Neural cell (in vitro differentiated cells): Measurements from ENCODE around the gene DNAJC5G. TPM values are rescaled to one million over a fixed set of nuclear protein-coding genes. Genes with fewer than 3 reads are reported as not detected.

ENCODE experiments used
- H2AFZ ChIP-seq: fragments of 200-600, 300-800 bp; sonication (generic), shearing (Covaris generic); 2 replicates; pipeline ENCODE4 v1.6.0; 2014; ENCODE audit warnings: low read depth, mild to moderate bottlenecking, antibody characterized with exemption, low read length, moderate library complexity
- H3F3A ChIP-seq: fragments of 200-600 bp; shearing (Covaris generic); 2 replicates; pipeline ENCODE4 v1.6.1; 2016; ENCODE audit warnings: mild to moderate bottlenecking, moderate library complexity, mixed read lengths, antibody characterized with exemption, low read length; ENCODE audit not compliant: insufficient read depth, poor library complexity, severe bottlenecking
- H3K27ac ChIP-seq: fragments of 200-600, 300-800 bp; sonication (generic), shearing (Covaris generic); 2 replicates; pipeline ENCODE4 v1.5.1; 2014; ENCODE audit warnings: mild to moderate bottlenecking, low read length, moderate library complexity
- H3K27me3 ChIP-seq: fragments of 300-800, 200-600 bp; sonication (generic), shearing (Covaris generic); 2 replicates; pipeline ENCODE4 v1.6.0; 2014; ENCODE audit warnings: mild to moderate bottlenecking, low read depth, low read length, moderate library complexity; ENCODE audit not compliant: insufficient read depth
- H3K36me3 ChIP-seq: fragments of 300-800, 200-600 bp; sonication (generic), shearing (Covaris generic); 2 replicates; pipeline ENCODE4 v1.5.1; 2014; ENCODE audit warnings: mild to moderate bottlenecking, antibody characterized with exemption, low read length, moderate library complexity; ENCODE audit not compliant: insufficient read depth
- H3K4me2 ChIP-seq: fragments of 300-800, 200-600 bp; sonication (generic), shearing (Covaris generic); 2 replicates; pipeline ENCODE4 v1.6.0; 2014; ENCODE audit warnings: mild to moderate bottlenecking, low read length
- H3K4me3 ChIP-seq: fragments of 300-800, 200-600 bp; sonication (generic), shearing (Covaris generic); 2 replicates; pipeline ENCODE4 v1.5.1; 2014; ENCODE audit warnings: mild to moderate bottlenecking, low read length, moderate library complexity
- H3K79me2 ChIP-seq: fragments of 200-600 bp; shearing (Covaris generic); replicated peaks from 2 replicates; pipeline ENCODE4 v1.6.0; 2014; ENCODE audit warnings: mild to moderate bottlenecking, low read length, moderate library complexity; ENCODE audit not compliant: insufficient read depth
- H3K9ac ChIP-seq: fragments of 300-800, 200-600 bp; sonication (generic), shearing (Covaris generic); 2 replicates; pipeline ENCODE4 v1.6.1; 2016; ENCODE audit warnings: mild to moderate bottlenecking, low read length, mixed read lengths
- H3K9me2 ChIP-seq: fragments of 200-600 bp; shearing (Covaris generic); 2 replicates; pipeline ENCODE4 v1.6.1; 2016; ENCODE audit warnings: mild to moderate bottlenecking, low read length, mixed read lengths; ENCODE audit not compliant: insufficient read depth
- H3K9me3 ChIP-seq: fragments of 200-600, 300-800 bp; sonication (generic), shearing (Covaris generic); 2 replicates; pipeline ENCODE4 v1.6.1; 2016; ENCODE audit warnings: mild to moderate bottlenecking, mixed run types, low read length, moderate library complexity, mixed read lengths
- H4K20me1 ChIP-seq: fragments of 200-600 bp; shearing (Covaris generic); 2 replicates; pipeline ENCODE4 v1.6.1; 2016; ENCODE audit warnings: mild to moderate bottlenecking, mixed run types; ENCODE audit not compliant: insufficient read depth
- CTCF ChIP-seq: fragments of 450-650 bp; IDR thresholded peaks from 2 replicates; pipeline ENCODE4 v1.5.1; 2014; ENCODE audit warnings: antibody characterized with exemption, mild to moderate bottlenecking, moderate library complexity; ENCODE audit not compliant: poor library complexity, severe bottlenecking
- EP300 ChIP-seq: fragments of 450-650 bp; conservative IDR thresholded peaks from 2 replicates; pipeline ENCODE4 v1.6.1; 2014; ENCODE audit warnings: antibody characterized with exemption, mild to moderate bottlenecking, moderate library complexity; ENCODE audit not compliant: poor library complexity, severe bottlenecking
- EZH2 ChIP-seq: fragments of 200-600, 300-800 bp; shearing (Covaris generic), sonication (generic); IDR thresholded peaks from 2 replicates; pipeline ENCODE4 v1.6.1; 2014; ENCODE audit warnings: antibody characterized with exemption, low read length, borderline replicate concordance, mild to moderate bottlenecking; ENCODE audit not compliant: insufficient read depth, poor library complexity, severe bottlenecking
- MXI1 ChIP-seq: fragments of 450-650 bp; conservative IDR thresholded peaks from 2 replicates; pipeline ENCODE4 v1.6.1; 2014; ENCODE audit warnings: antibody characterized with exemption, mild to moderate bottlenecking; ENCODE audit not compliant: poor library complexity, severe bottlenecking
- POLR2AphosphoS5 ChIP-seq: IDR thresholded peaks from 2 replicates; pipeline ENCODE4 v1.6.1; 2012
- RAD21 ChIP-seq: fragments of 450-650 bp; conservative IDR thresholded peaks from 2 replicates; pipeline ENCODE4 v1.6.1; 2014; ENCODE audit warnings: antibody characterized with exemption, mild to moderate bottlenecking, moderate library complexity
- REST ChIP-seq: IDR thresholded peaks from 2 replicates; pipeline ENCODE4 v1.6.1; 2012; ENCODE audit warnings: borderline replicate concordance
- SMC3 ChIP-seq: fragments of 450-650 bp; conservative IDR thresholded peaks from 2 replicates; pipeline ENCODE4 v1.6.1; 2014; ENCODE audit warnings: antibody characterized with exemption, mild to moderate bottlenecking, moderate library complexity; ENCODE audit not compliant: poor library complexity
- TAF1 ChIP-seq: IDR thresholded peaks from 2 replicates; pipeline ENCODE4 v1.6.1; 2012; ENCODE audit warnings: low read depth
- polyA plus RNA-seq: library from polyadenylated mRNA; depleted of rRNA; stranded (reverse); fragments of >200 nt; gene quantifications from 2 replicates; pipeline ENCODE4 v1.2.3, GENCODE V29; 2014

DNAJC5G gene
- polyA plus RNA-seq, 1 donor from 2014 or later, result not detected

GRCh38 chr2:27305516-27305915 is 30.3 kb downstream of the DNAJC5G start:
- no peaks in the 10 kb centered on the region for H3K9me3 ChIP-seq
- no peaks in the 10 kb centered on the region for H4K20me1 ChIP-seq
- no peak overlapping the region for H3K27ac ChIP-seq
- H3K9ac ChIP-seq, result no peak overlapping the region
- TF ChIP-seq RAD21, result no peak
- no peak for TF ChIP-seq CTCF
- TF ChIP-seq TAF1, result no peak
- no peak for TF ChIP-seq POLR2AphosphoS5
- TF ChIP-seq MXI1, result no peak
- no peak for TF ChIP-seq EP300
- no peak for TF ChIP-seq REST
- TF ChIP-seq EZH2, result no peak
- no peak for TF ChIP-seq SMC3
- no peak overlapping the region for H3K4me3 ChIP-seq
- H3K27me3 ChIP-seq, result peaks cover 48% of the 10 kb centered on the region
- H3F3A ChIP-seq, result no peaks in the 10 kb centered on the region
- H3K79me2 ChIP-seq, result no peaks in the 10 kb centered on the region
- H3K4me2 ChIP-seq, result no peak overlapping the region
- no peak overlapping the region for H2AFZ ChIP-seq
- H3K9me2 ChIP-seq, result no peaks in the 10 kb centered on the region
- H3K36me3 ChIP-seq, result no peaks in the 10 kb centered on the region

GRCh38 chr2:27306136-27306535 is 30.9 kb downstream of the DNAJC5G start:
- Histone ChIP-seq H3K4me3 (no peak overlapping the region), H3K27ac (no peak overlapping the region), H3K9me3 (no peaks in the 10 kb centered on the region), H3K79me2 (no peaks in the 10 kb centered on the region), H3K9ac (no peak overlapping the region), H3K4me2 (no peak overlapping the region), H2AFZ (no peak overlapping the region), H3K36me3 (no peaks in the 10 kb centered on the region), H3F3A (no peaks in the 10 kb centered on the region), H4K20me1 (no peaks in the 10 kb centered on the region), H3K9me2 (no peaks in the 10 kb centered on the region), H3K27me3 (peaks cover 48% of the 10 kb centered on the region)
- TF ChIP-seq EZH2, result no peak
- TF ChIP-seq CTCF, result no peak
- no peak for TF ChIP-seq POLR2AphosphoS5
- no peak for TF ChIP-seq EP300
- TF ChIP-seq MXI1, result no peak
- no peak for TF ChIP-seq RAD21
- no peak for TF ChIP-seq SMC3
- no peak for TF ChIP-seq REST
- TF ChIP-seq TAF1, result no peak
